Glutamatergic neuron (in vitro differentiated cells): ENCODE measurements around the gene TRAF2. TPM values are rescaled to one million over a fixed set of nuclear protein-coding genes. Genes with fewer than 3 reads are reported as not detected.
"Not testable (repeated sequence)": the region's sequence is repeated elsewhere in the genome, so short reads cannot be mapped to it uniquely, and the experiment has no call there.

Experiments used
- DNase-seq: peaks from one replicate; pipeline ENCODE4 v3.0.0; 2022
- H3K27ac Mint-ChIP-seq: one replicate; pipeline ENCODE4 v1.8.0; 2020; ENCODE audit warnings: mild to moderate bottlenecking, mixed read lengths, inconsistent platforms; ENCODE audit not compliant: unreplicated experiment
- H3K27me3 Mint-ChIP-seq: one replicate; pipeline ENCODE4 v1.8.0; 2020; ENCODE audit warnings: mild to moderate bottlenecking, moderate library complexity, mixed read lengths, inconsistent platforms; ENCODE audit not compliant: unreplicated experiment
- H3K36me3 Mint-ChIP-seq: one replicate; pipeline ENCODE4 v1.8.0; 2020; ENCODE audit warnings: mild to moderate bottlenecking, mixed read lengths, inconsistent platforms; ENCODE audit not compliant: unreplicated experiment
- H3K4me1 Mint-ChIP-seq: one replicate; pipeline ENCODE4 v1.8.0; 2020; ENCODE audit warnings: mild to moderate bottlenecking, low read depth, mixed read lengths, inconsistent platforms; ENCODE audit not compliant: unreplicated experiment
- H3K4me3 Mint-ChIP-seq: one replicate; pipeline ENCODE4 v1.8.0; 2020; ENCODE audit warnings: mild to moderate bottlenecking, mixed read lengths, inconsistent platforms; ENCODE audit not compliant: unreplicated experiment
- H3K9me3 Mint-ChIP-seq: one replicate; pipeline ENCODE4 v1.8.0; 2020; ENCODE audit warnings: mild to moderate bottlenecking, moderate library complexity, mixed read lengths, inconsistent platforms; ENCODE audit not compliant: unreplicated experiment
- CTCF ChIP-seq: fragments of 200-600 bp; sonication (generic); IDR thresholded peaks from one replicate; pipeline ENCODE4 v1.5.0; 2021; ENCODE audit not compliant: partially characterized antibody, unreplicated experiment
- total RNA-seq: library from RNA; stranded (reverse); fragmentation: NEBNext Ultra II Directional; extraction: Animal tissue kit (Norgen Biotek cat#: 25700); gene quantifications from one replicate; pipeline ENCODE4 v1.2.1, GENCODE V29; 2021; ENCODE audit not compliant: unreplicated experiment

The TRAF2 gene
- total RNA-seq, 1 donor from 2014 or later, result 27.3 TPM

- peaks cover 9% of the 10 kb centered on the region for H3K9me3 Mint-ChIP-seq
- H3K27me3 Mint-ChIP-seq, result no peaks in the 10 kb centered on the region
- H3K4me3 Mint-ChIP-seq, result no peak overlapping the region
- no peak for TF ChIP-seq CTCF
- H3K27ac Mint-ChIP-seq, result peak overlapping the region; percentile 64
- H3K36me3 Mint-ChIP-seq, result peaks cover 11% of the 10 kb centered on the region
- no peak for DNase-seq
- peaks cover 3% of the 10 kb centered on the region for H3K4me1 Mint-ChIP-seq
These were observed 17.7 kb upstream of the TRAF2 start for GRCh38 chr9:136868644-136869043.

- H3K9me3 Mint-ChIP-seq, H3K4me3 Mint-ChIP-seq, H3K27me3 Mint-ChIP-seq, DNase-seq, H3K4me1 Mint-ChIP-seq, H3K27ac Mint-ChIP-seq: not testable (repeated sequence)
- H3K36me3 Mint-ChIP-seq, result peaks cover 11% of the 10 kb centered on the region
These were observed 16.7 kb upstream of the TRAF2 start for GRCh38 chr9:136869611-136870010.

GRCh38 chr9:136875155-136875554 is 11.2 kb upstream of the TRAF2 start:
- Mint-ChIP-seq H3K9me3 (peaks cover 10% of the 10 kb centered on the region), H3K36me3 (no peaks in the 10 kb centered on the region), H3K4me3 (no peak overlapping the region), H3K27me3 (peaks cover under 1% of the 10 kb centered on the region), H3K27ac (no peak overlapping the region), H3K4me1 (no peaks in the 10 kb centered on the region)
- DNase-seq, result no peak
- TF ChIP-seq CTCF, result no peak

GRCh38 chr9:136876476-136876875 is 9.8 kb upstream of the TRAF2 start:
- peaks cover 8% of the 10 kb centered on the region for H3K9me3 Mint-ChIP-seq

GRCh38 chr9:136880651-136881050 is 5.7 kb upstream of the TRAF2 start:
- peaks cover 2% of the 10 kb centered on the region for H3K27me3 Mint-ChIP-seq
- TF ChIP-seq CTCF, result no peak
- DNase-seq, result no peak
- H3K4me1 Mint-ChIP-seq, result no peaks in the 10 kb centered on the region
- H3K27ac Mint-ChIP-seq, result no peak overlapping the region
- peaks cover 5% of the 10 kb centered on the region for H3K9me3 Mint-ChIP-seq
- no peak overlapping the region for H3K4me3 Mint-ChIP-seq
- no peaks in the 10 kb centered on the region for H3K36me3 Mint-ChIP-seq

More at GRCh38 chr9:136876476-136876875, 9.8 kb upstream of the TRAF2 start:
- Mint-ChIP-seq H3K27ac (no peak overlapping the region), H3K4me1 (no peaks in the 10 kb centered on the region), H3K4me3 (no peak overlapping the region), H3K36me3 (no peaks in the 10 kb centered on the region), H3K27me3 (peaks cover 2% of the 10 kb centered on the region)
- no peak for DNase-seq
- TF ChIP-seq CTCF, result no peak
